GM13976 (cell line): Measurements from ENCODE around the gene TMEM109.

Experiments
- DNase-seq: peaks from one replicate; pipeline ENCODE4 v3.0.0; 2012; ENCODE audit warnings: low spot score
- in situ Hi-C: fragments of 300-500 bp; cut with MboI; formaldehyde crosslinking; loops from one replicate; pipeline ENCODE4 v1.12.0; 2022; ENCODE audit warnings: low sequenced_read_pairs, mixed read lengths, inconsistent platforms; ENCODE audit not compliant: unreplicated experiment
- TF ChIP-seq, protein P1 (sequence below): IDR thresholded peaks from 2 replicates; pipeline ENCODE4 v1.5.1; 2012; ENCODE audit warnings: borderline replicate concordance, mild to moderate bottlenecking; ENCODE audit not compliant: insufficient read depth; ENCODE audit errors: extremely low read depth, missing control alignments, control extremely low read depth

The TMEM109 gene

GRCh38 chr11:60910711-60911380 lies 3.1 kb upstream of the TMEM109 start:
- TF ChIP-seq, protein P1, sequence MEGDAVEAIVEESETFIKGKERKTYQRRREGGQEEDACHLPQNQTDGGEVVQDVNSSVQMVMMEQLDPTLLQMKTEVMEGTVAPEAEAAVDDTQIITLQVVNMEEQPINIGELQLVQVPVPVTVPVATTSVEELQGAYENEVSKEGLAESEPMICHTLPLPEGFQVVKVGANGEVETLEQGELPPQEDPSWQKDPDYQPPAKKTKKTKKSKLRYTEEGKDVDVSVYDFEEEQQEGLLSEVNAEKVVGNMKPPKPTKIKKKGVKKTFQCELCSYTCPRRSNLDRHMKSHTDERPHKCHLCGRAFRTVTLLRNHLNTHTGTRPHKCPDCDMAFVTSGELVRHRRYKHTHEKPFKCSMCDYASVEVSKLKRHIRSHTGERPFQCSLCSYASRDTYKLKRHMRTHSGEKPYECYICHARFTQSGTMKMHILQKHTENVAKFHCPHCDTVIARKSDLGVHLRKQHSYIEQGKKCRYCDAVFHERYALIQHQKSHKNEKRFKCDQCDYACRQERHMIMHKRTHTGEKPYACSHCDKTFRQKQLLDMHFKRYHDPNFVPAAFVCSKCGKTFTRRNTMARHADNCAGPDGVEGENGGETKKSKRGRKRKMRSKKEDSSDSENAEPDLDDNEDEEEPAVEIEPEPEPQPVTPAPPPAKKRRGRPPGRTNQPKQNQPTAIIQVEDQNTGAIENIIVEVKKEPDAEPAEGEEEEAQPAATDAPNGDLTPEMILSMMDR = no peak
- in situ Hi-C loops = no loop called here
- DNase-seq = no peak

GRCh38 chr11:60912223-60912850 lies 1.6 kb upstream of the TMEM109 start:
- no peak for DNase-seq
- TF ChIP-seq, protein P1 = no peak
- in situ Hi-C loops = no loop called here

DNA sequence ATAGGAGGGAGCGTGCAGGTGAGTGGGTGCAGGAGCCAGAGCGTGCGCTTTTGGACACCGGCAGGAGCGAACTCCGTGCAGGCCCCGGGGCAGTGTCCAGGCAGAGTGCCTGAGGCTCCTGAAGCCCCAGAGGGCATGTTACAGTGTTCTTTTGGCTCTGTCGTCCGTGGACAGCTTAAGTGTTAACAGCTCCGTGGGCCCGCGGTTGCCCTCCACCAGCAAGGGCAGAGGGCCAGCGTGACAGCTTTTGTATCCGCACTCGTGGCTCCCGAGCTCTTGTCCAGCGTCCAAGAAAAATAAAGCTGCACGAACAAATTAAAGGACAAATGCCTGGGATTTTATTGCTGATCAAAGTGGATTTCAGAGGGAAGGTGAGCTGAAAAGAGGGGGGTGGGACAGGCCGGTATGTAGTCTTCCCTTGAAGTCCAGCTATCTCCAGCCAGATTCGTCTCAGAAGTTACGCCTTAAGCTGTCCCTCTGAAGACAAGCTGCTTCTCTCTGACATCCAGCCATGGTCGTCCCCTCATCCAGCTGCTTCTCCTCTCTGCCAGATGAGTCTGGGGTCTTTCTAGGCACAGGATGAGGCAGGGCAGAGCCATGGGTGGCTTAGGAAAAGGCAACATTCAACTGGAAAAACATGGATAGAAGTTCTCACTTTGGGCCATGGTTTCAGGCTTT lies 968 bp upstream of the TMEM109 start:
- TF ChIP-seq, protein P1 = no peak
- no peak for DNase-seq
- in situ Hi-C loops = no loop called here

DNA sequence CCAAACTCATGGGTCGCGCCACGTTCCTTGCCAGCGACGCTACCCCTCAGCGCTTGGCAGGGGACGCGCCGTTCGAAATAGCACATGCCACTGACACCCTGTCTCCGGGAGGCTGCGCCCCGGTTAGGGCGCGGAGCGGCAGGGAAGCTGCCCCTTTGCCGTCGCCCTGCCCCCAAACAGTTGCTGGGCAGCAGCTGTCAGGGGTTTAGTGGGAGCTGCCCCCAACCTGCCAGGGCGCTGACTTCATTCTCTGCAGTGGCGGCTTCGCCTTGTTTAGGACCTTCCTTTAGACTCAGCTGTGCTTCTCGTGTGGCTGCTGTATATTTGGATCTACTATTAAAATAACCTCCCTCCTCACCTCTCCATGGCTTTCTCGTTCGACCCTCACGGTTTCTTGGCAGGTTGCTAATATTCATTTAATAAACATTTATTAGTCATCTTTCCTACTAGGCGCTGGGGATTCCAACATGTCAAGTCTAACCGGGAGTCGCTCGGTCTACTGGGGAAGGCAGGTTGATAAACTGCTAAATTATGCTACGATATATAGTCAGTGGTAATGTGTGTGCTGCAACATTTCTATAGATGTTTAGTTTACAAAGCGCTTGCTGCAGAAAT lies 782 bp downstream of the TMEM109 start:
- TF ChIP-seq, protein P1 = no peak
- in situ Hi-C loops = no loop called here
- no peak for DNase-seq

- in situ Hi-C loops = no loop called here
- peak; percentile 75 for DNase-seq
- TF ChIP-seq, protein P1 = peak; percentile 66
These were observed 1.4 kb downstream of the TMEM109 start for GRCh38 chr11:60915248-60915914.

- DNase-seq = no peak
- TF ChIP-seq, protein P1 = no peak
- in situ Hi-C loops = no loop called here
These were observed 2.8 kb downstream of the TMEM109 start for GRCh38 chr11:60916669-60917206.
